ENCODE data around the gene TBC1D1.
A peak's percentile ranks its signal among the peaks of the same experiment; 100 is the strongest.

TBC1D1 gene

GRCh38 chr4:38155589-38156294 lies 264.9 kb downstream of the TBC1D1 start:
- DNase-seq = no peak

- no peak for DNase-seq
Observed at GRCh38 chr4:38157592-38157991, 266.7 kb downstream of the TBC1D1 start.

- peak in 1 of 2 experiments; percentile 55 for DNase-seq
Observed at GRCh38 chr4:38160487-38161207, 269.8 kb downstream of the TBC1D1 start.

GRCh38 chr4:38161208-38162113 lies 270.6 kb downstream of the TBC1D1 start:
- no peak for DNase-seq

GRCh38 chr4:38162240-38162784 lies 271.4 kb downstream of the TBC1D1 start:
- DNase-seq = no peak

- no peak for DNase-seq
Observed at GRCh38 chr4:38163216-38164006, 272.5 kb downstream of the TBC1D1 start.

GRCh38 chr4:38164346-38164745 lies 273.5 kb downstream of the TBC1D1 start:
- no peak for DNase-seq

GRCh38 chr4:38166082-38166481 lies 275.2 kb downstream of the TBC1D1 start:
- DNase-seq = no peak

- no peak for DNase-seq
Observed at GRCh38 chr4:38166768-38167167, 275.9 kb downstream of the TBC1D1 start.

GRCh38 chr4:38167973-38168372 lies 277.1 kb downstream of the TBC1D1 start:
- DNase-seq = no peak

GRCh38 chr4:38169524-38169923 lies 278.6 kb downstream of the TBC1D1 start:
- DNase-seq = no peak

GRCh38 chr4:38170338-38171169 lies 279.7 kb downstream of the TBC1D1 start:
- DNase-seq = no peak

GRCh38 chr4:38172078-38172477 lies 281.2 kb downstream of the TBC1D1 start:
- DNase-seq = no peak

GRCh38 chr4:38173935-38174518 lies 283.1 kb downstream of the TBC1D1 start:
- DNase-seq = no peak

GRCh38 chr4:38174801-38175200 lies 283.9 kb downstream of the TBC1D1 start:
- DNase-seq = no peak

GRCh38 chr4:38176165-38176564 lies 285.3 kb downstream of the TBC1D1 start:
- no peak for DNase-seq

- peak; percentile 63 to 68 for DNase-seq
Observed at GRCh38 chr4:38177035-38177546, 286.2 kb downstream of the TBC1D1 start.

GRCh38 chr4:38177641-38178391 lies 286.9 kb downstream of the TBC1D1 start:
- DNase-seq = peak in 1 of 2 experiments; percentile 58

- no peak for DNase-seq
Observed at GRCh38 chr4:38178392-38178995, 287.6 kb downstream of the TBC1D1 start.
